CD4-positive, alpha-beta T cell treated with Interleukin-6 for 4 hours (primary cell): ENCODE measurements around the gene AURKAIP1.
A peak's percentile ranks its signal among the peaks of the same experiment; 100 is the strongest.

Experiments
- DNase-seq: peaks from one replicate; pipeline ENCODE4 v3.0.0-alpha.2; 2020; ENCODE audit warnings: mixed read lengths

Gene AURKAIP1

GRCh38 chr1:1359664-1360468 lies 15.1 kb downstream of the AURKAIP1 start:
- no peak for DNase-seq

DNA sequence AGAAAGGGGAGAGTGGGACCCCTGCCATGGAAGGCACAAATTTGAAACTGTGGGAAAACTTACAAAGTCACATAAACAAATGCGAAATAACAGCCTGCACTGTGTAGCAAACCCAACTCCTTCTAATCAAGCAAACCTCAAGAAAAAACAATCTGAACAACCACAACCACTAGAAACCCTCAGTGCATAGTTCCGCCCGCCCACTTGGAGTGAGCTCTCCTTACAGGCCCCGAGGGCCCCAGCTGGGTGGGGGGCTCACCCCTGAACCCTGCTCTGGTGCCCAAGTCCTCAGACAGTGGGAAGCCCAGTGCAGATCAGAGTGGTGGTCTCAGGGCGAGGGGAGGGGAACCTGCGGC lies 15.7 kb downstream of the AURKAIP1 start:
- peak; percentile 16 for DNase-seq

DNA sequence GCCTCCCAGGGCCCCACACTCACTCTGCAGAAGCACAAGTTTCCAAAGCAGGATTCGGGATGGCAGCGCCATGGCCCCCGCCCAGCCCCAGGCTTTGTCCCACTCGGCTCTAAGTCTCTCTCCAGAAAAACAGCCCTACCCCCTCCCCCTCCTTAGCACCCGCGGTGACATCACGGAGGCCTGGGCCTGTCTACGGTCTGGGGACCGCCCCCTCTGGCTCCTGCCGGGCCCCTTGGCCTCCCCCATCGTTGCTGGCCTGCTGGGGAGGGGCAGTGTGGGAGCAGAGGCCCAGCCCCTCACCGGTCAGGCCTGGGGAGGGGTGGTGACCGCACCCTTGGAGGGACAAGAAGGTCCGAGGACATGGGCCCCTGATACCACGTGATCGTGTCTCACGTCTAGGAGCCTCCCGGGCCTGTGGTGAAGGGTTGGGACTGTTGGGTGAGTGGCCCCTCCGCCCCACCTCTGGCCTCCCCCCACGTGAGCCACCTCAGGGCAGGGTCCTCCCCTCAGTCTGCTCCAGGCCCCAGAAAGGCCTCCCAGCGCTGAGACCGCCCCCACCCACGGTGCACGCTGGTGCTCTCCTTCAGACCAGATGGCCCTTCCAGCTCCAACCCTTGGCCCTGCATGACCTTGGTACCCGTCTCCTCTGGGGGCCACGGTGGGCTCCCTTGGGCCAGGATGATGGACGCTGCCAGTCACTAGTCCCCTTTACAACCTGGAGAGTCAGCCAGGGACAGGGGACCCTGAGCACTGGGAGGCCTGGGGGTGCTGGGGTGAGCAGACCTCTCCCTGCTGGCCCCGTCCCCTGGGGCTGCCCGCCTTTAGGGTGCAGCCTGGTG lies 16.4 kb downstream of the AURKAIP1 start, which contains the start of gene MXRA8:
MXRA8 (minus strand) TSS at position 123 of the 839 bp plus-strand sequence; CDS start at position 72, 51 bp downstream.
- no peak for DNase-seq

GRCh38 chr1:1357871-1358432 lies 17.1 kb downstream of the AURKAIP1 start:
- no peak for DNase-seq

- no peak for DNase-seq
Measured at GRCh38 chr1:1356796-1357401, 18.1 kb downstream of the AURKAIP1 start.

- no peak for DNase-seq
Measured at GRCh38 chr1:1356166-1356795, 18.7 kb downstream of the AURKAIP1 start.

DNA sequence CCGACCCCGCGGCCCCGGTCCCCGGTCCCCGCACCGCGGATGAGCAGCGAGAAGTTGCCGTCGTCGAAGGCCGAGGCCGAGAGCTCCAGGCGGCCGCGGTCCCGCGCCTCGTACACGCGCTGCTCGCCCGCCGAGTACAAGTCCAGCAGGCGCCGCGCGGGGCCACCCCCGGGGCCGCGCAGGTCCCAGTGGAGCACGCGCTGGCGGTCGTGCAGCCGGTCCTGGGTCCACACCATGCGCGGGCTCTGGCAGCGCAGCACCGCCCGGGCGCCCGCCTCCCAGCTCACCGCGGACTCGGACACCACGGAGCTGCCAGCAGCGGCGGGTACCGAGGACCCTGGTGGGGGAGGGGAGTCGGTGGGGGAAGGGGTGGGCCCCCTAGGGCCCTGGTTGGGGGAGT lies 19.6 kb downstream of the AURKAIP1 start:
- DNase-seq, result no peak

DNA sequence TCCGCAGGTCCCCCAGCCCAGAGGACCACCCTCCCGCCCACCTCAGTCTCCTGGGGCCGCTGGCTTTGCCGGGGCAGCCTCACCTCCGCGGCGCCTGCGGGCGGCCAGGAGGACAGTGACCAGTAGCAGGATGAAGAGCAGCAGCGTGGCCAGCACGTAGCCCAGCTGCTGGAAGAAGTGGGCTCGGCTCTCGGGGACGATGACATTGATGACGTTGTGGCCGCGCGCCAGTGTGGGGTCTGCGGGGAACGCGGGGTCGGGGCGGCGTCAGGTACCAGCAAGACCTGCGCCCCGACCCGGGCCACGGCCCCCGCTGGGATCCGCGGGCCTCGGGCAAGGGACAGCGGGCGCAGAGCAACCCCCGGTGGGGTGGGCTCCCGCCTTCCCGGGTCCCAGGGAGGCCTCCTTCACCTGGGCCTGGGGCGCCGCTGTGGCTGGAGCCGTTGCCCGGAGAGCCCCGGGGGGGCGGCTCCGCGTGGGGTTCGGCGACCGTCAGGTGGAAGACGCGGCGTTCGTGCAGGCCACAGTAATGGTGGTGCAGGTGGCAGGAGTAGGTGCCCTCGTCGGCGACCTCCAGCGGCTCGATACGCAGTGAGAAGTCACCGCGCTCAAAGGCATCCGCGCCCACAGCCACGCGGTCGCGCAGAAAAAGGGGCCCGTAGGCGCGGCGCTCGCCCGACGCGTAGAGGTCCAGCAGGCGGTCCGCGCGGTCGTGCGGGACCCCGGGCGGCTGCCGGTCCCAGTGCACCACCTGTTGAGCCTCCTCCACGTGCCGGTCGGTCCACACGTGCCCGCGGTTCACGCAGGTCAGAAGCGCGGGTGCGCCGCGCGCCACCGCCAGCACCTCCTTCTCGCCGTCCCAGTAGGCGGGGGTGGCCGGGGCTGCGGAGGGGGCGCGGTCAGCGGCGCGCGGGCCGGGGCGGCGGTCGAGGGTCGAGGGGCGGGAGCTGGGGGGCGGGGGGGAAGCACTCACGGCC lies 20.4 kb downstream of the AURKAIP1 start:
- peak; percentile 42 for DNase-seq

- no peak for DNase-seq
Measured at GRCh38 chr1:1353389-1354151, 21.4 kb downstream of the AURKAIP1 start.

GRCh38 chr1:1352786-1353388 lies 22.1 kb downstream of the AURKAIP1 start:
- no peak for DNase-seq

GRCh38 chr1:1351511-1352427 lies 23.2 kb downstream of the AURKAIP1 start:
- no peak for DNase-seq

- DNase-seq, result peak; percentile 76
Measured at GRCh38 chr1:1349256-1350012, 25.6 kb downstream of the AURKAIP1 start, which contains the start of gene DVL1. TSS of gene DVL1 (minus strand) at chr1:1349418. CDS start at chr1:1349065, 353 bp downstream.

DNA sequence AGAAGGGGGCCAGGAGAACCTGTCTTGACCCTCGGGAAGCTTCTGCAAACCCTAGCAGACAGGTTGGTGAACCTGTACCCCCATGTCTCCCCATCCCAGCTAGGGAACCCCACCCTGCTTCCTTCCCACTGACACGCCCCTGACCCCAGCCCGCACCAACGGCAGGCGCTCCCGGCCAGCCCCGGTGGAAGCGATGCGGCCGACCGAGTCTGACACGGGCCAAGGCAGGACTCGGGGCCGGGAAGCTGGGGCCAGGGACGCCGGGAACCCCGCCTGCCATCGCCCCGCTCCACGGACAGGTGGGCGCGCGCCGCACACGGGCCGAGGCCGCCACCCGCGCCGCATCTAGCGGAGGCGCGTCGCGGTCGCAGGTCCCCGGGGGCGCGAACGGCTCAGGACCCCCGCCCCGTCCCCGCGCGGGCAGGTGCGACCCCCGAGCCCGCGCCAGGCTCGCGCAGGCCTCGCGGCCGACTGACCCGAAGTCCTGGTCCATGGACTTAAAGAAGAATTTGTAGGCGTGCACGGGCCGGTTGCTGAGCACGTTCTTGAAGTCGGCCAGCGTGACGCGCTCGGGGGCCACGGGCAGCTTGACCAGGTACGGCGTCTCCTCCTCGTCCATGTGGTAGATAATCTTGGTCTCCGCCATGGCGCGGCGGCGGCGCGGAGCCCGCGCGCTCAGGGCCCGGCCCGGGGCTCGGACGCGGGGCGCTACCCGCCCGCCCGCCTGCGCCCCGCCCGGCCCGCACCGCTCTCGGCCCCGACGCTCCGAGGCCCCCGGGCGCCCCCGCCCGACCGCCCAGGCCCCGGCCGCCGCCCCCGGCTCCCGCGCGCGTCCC lies 26.4 kb downstream of the AURKAIP1 start:
- no peak for DNase-seq

- no peak for DNase-seq
Measured at GRCh38 chr1:1347663-1348419, 27.2 kb downstream of the AURKAIP1 start.

DNA sequence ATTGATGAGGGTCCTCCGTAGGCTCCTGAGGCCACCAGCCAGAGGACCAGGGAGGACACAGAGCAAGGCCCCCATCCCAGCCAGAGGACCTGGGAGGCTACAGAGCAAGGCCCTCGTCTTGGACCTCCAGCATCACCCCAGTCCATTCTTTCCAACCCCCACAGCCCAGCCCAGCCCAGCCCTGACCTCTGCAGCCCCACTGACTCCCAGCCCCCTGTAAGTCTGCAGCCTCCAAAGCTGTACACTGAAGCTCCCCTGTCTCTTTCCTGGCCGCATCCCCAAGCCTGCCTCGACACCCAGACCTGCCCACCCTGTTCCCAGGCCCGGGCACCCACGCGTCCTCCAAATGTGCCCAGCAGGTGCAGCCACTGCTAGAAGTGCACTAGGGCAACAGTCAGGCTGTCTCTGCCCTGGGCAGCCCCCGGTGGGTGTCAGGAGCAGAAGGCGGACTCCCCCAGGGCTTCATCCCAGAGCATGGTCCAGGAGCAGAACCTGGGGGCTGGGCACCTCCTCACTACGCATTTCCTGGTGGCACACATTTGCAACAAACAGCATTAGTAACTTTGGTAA lies 27.9 kb downstream of the AURKAIP1 start:
- DNase-seq, result no peak

DNA sequence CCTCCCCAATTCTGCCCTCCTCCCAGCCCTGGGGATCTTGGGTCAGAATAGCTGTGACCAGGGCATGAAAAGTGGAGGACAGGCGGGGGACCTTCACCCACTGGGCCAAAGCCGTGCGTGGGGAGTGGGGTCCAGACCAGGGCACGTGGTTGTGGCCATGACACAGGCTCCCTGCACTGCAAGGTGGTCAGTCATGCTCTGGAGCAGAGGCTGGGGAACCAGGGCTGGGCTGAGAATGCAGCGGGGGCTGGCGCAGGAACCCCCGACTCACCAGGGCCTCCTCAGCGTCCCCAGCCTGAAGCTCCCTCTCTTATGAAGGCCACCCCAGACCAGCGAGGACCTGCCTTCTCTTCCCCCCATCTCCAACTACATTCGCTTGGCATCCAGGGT lies 28.5 kb downstream of the AURKAIP1 start:
- no peak for DNase-seq
